CD4-positive, alpha-beta T cell treated with Interleukin-12 subunit alpha and Interleukin-12 subunit beta, for 1 hour (primary cell): ENCODE results near the gene ZNF793.

ENCODE experiments used
- DNase-seq: peaks from one replicate; pipeline ENCODE4 v3.0.0-alpha.2; 2020

The ZNF793 gene

DNA sequence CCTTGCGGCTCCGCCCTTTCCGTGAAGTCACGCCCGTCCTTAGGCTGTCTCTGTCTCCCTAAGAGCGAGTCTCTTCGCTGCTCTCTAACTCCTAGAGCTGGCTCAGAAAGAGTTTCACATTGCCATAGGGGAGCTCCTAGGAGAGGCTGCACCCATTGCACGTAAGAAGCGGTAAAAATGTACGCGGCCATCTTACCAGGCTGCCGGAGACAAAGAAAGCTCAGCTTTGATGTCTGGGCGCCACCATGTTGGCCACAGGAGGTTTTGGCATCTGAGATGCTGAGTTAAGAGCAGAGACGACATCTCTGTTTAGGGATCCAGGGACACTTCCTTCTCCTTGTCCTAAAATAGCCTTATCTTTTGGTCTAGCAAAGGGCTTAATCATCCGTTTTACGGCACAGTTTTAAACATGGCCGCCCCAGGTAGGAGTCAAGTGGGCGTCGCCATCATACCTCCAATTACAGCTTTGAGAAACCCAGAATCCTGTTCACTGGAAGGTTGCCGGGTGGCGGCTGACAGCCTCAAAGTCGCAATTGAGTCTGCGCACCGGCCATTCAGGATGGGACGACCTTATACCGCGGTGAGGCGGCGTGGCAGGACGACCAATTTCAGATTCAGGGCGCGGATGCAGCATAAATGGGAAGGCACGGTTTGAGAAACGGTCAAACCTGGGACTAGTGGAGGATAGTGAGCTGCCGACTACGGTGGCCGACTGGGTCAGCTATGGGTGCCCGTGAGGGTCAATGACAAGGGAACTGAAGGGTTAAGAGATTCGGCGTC, at the start of gene ZNF793:
TSS of gene ZNF793 (plus strand) at position 553 of the 780 bp plus-strand sequence. CDS start 16,501 bp downstream, outside the sequence.
- peak; percentile 88 for DNase-seq

DNA sequence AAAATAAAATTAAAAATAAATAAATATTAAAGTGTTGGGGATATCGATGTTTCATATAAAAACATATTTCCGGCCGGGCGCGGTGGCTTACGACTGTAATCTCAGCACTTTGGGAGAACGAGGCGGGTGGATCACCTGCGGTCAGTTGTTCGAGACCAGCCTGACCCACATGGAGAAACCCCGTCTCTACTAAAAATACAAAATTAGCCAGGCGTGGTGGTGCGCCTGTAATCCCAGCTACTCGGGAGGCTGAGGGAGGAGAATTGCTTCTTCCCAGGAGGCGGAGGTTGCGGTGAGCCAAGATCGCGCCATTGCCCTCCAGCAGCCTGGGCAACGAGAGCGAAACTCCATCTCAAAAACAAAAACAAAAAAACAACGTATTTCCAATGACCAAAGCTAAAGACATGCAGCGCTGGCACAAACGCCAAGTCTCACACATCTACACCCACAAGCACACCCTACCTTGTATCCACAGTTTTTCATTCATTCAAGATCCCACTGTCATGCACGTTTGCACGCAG, 40.4 kb upstream of the ZNF793 start:
- DNase-seq = no peak

DNA sequence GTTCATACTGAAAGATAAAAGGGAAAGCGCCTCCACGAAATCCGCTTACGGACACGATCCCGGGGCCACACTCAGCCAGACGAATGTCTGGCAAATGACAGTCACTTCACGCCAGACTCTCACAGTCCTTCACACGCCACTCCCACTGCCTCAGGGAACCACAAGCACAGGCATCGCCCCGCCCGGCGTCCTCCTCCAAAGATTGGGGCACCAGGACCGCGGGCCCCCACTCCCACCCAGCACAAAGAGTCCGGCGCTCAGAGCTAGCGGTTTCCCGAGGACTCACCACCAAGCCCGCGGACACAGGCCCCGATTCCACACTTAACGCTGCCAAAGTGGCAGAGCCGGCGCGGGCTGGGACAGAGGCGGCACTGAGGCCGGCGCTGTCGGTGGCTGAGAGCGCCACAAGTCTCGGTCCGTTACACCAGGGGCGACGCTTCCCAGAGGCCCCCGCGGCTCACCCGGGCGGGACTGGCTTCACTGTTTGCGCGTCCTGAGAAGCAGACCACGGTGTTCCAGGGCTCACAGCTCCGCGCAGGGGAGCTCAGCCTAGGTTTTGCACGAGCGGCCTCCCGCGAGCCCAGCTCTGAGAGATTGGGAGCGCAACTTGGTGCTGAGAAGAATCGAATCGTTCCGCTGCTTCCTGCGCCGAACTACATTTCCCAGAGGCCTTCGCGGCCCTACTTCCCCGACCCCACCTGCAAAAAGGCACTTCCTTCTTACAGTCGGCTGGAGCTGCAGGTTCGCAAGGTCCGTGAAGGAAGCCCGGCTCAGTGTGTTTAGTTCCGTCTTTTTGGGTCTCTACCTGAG, 39.7 kb upstream of the ZNF793 start, which contains the start of gene ZNF569:
TSS of gene ZNF569 (minus strand) at position 647 of the 810 bp plus-strand sequence. CDS start 22,523 bp downstream, outside the sequence.
- DNase-seq = peak; percentile 93

DNA sequence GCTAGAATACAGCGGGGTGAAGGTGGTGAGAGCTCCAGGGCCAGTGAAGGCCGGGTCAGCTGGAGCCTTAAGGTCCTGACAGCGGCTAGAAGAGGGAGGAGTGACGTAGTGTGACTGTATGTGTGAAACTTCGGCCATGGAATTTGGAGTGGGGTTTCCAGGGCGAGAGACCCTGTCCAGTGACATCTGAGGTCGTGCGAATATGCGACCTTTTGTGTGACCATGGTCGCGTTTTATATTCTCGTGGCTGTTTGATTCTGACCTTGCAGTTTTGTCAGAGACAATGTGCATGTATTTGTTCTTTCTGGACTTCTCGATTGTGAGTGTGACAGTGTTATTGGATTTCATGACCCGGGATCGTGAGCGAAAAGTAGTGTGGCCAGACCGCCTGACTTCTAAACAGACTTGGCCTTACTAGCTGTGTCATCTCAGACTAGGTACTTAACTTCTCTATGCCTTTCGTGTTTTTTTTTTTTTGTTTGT, 39.1 kb upstream of the ZNF793 start:
- DNase-seq = no peak

DNA sequence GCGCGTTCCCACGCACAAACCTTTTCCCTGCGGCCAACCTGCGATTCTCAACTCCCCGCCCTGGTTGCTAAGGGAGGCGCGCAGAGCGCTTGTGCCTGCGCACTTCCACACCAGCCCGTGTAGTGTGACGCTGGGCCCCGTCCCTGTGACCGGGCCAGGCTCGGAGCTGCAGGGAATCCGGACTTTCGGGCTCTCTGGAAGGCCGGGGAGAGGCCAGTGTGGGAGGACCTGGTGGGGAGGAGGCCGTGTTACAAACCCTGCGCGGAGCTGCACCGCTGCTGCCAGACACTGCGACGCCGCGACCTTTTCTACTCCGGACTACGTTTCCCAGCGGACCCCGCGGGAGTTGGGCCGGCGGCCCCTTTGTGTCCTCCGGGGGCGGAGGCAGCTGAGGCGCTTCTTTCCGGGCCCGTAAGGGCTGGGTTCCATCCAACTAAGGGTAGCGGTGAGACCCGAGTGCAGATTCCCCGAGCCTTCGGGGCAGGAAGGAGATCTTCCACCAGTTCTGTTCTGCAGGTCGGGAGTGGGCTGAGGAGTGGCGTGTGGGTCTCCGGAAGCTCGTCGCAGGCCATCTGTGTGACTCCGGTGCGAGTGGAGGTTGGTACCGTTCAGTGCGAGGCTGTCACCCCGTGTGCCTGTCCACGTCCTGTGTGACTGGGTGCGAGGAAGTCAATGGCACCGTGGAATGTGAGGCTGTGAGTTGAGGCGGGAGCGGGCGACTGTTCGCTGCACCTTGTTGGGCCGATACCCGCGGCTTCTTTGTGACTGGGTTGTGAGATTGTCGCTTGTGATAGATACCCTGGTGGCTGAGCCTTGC, 37.6 kb upstream of the ZNF793 start, which contains the start of gene ZNF570:
TSS of gene ZNF570 (plus strand) at position 396 of the 817 bp plus-strand sequence. CDS start 999 bp downstream, outside the sequence.
- peak; percentile 91 for DNase-seq

DNA sequence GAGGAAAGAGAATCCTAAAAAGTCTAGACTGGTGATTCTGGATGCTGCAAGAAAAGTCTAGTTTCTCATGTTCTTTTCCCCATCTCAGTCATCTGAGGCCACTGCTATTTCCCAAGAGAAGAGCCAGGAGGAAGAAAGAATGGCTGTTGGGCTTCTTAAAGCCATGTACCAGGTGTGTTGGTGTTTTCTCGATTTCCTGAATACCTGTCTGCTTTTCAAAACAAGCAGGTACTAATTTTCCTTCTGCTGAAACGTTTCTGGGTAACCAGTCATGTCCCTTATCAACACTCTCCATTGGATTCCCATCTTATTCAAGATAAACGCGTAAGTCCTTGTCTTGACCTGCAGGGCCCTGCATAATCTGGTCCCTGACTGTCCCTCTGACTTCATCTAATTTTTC, 36.5 kb upstream of the ZNF793 start:
- DNase-seq = no peak

DNA sequence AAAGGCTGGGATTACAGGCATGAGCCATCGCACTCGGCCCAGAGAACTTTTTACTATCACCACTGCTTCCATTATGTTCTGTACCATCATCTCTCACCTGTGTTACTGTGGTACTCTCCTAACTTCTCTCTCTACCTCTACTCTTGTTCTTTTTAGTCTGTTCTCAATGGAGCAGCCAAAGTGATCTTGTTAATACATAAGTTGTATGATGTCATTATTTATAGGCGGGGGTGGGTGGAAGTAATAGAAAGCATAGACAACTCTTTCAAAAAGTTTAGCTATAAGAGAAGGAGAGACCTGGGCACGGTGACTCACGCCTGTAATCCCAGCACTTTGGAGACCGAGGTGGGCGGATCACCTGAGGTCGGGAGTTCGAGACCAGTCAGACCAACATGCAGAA, 34.6 kb upstream of the ZNF793 start:
- DNase-seq = no peak

DNA sequence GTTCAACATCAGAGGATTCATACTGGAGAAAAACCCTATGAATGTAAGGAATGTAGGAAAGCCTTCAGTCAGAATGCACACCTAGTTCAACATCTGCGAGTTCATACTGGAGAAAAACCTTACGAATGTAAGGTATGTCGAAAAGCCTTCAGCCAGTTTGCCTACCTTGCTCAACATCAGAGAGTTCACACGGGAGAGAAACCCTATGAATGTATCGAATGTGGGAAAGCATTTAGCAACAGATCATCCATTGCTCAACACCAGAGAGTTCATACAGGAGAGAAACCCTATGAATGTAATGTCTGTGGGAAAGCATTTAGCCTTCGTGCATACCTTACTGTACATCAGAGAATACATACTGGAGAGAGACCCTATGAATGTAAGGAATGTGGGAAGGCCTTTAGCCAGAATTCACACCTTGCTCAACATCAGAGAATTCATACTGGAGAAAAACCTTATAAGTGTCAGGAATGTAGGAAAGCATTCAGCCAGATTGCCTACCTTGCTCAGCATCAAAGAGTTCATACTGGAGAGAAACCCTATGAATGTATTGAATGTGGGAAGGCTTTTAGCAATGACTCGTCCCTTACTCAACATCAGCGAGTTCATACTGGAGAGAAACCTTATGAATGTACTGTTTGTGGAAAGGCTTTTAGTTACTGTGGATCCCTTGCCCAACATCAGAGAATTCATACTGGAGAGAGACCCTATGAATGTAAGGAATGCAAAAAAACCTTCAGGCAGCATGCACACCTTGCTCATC, 22.2 kb upstream of the ZNF793 start:
- no peak for DNase-seq

DNA sequence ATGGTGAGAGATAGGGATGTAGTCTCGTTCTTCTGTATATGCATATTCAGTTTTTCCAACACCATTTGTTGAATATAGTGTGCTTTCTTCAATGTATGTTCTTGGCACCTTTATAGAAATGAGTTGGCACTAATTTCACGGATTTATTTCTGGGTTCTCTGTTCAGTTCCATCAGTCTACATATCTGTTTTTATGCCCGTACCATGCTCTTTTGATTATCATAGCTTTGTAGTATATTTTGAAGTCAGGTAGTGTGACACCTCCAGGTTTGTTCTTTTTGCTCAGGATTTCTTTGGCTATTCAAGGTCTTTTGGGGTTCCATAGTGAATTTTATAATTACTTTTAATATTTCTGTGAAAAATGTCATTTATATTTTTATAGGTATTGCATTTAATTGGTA, 14.5 kb upstream of the ZNF793 start:
- DNase-seq = no peak

DNA sequence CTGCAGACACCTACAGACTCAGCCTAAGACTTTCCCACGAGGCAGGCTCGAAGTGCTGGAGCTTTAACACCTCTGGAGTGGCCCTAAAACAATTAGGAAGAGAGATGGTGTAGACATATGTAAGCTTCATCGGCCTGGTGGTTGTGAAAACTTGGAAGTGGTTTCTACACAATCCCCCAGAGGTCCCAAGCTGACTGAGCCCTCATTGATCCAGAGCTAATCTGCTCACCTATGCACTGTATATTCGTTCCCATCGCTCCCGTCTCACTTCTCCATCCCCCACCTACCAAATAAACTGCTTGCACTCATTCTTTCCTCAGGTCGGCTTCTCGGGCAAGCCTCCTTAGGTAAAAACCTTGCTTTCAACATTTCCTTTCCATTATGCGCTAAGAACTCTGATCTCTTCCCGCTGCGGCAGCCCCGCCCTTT, 767 bp upstream of the ZNF793 start:
- DNase-seq = no peak

DNA sequence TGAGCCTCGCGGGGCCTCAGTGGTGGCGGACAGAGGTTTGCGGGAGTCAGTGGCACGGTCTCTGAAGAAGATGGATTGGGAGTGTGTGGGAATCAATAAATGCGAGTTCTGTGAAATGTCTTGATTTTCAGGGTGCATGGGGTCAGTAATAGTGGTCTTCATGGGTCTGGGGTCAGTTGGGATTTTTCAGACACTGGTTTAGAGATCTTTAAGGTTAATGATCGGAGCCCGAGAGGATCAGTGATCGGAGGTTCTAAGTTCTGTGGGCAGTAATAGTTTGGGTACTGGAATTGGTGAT, 377 bp downstream of the ZNF793 start:
- DNase-seq = no peak

DNA sequence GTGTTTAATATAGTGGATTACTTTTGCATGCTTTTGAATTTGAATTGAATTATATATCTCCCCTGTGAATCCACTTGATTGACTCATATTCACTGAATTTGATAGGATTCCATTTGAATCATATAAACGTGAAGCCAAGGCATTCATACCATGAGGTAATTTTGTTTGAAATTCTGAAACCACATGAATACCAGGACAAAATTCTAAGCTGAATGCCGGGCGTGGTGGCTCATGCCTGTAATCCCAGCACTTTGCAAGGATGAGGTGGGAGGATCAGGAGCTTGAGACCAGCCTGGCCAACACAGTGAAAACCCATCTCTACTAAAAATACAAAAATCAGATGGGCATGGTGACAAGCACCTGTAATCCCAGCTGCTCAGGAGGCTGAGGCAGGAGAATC, 4.4 kb downstream of the ZNF793 start:
- no peak for DNase-seq

DNA sequence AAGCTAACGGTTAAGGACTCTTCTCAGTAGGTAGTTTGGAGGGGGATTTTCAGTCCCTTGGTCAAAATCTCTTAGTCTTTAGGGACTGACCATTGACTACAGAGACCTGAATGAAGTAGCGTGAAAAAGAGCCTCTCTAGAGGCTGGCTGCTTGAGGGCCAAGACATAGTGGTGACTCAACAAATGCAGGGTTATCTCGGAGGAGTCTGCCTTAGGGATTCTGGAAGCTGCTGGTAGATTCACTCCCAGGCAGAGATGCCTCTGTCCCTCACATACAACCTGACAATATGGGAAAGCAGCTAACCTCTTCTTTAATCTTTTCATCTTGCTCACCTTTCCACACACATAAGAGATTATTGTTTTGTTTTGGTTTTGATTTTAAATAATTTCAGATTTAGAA, 5.1 kb downstream of the ZNF793 start:
- no peak for DNase-seq

DNA sequence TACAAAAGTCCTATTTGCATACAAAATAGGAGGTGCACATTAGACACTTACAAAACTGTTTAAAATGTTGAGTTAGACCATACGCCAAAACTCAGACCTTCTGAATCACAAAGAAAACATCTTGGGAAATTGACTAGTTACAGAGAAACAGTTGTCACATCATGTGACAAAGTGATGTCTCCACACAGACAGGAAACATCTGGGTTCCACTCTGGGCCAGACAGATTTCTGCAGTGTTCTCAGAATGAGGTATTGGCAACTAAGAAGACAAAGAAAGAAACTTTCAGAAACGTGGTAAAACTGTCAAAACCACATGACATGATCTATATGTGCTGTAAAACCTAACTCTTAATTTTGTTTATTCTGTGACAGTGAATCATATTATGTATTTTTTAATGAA, 6.7 kb downstream of the ZNF793 start:
- no peak for DNase-seq

DNA sequence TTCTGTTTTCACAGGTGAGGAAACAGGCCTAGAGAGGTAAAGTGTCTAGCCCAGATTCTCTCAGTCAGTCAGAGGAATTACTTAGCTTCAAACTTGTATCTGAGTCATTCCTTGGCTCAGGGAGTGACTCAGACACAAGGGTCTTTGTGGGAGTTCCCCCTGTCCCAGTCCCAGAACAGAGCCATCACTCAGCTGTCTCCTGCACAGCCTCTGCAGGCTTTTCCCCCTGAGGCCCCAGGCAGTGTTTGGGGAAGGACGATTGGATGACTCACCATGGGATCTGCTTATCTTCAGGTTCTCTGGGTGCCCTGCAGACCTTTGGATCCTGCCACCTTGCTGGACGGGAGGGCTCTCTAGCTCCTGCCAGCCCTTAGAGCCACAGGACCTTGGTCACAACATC, 13.2 kb downstream of the ZNF793 start:
- no peak for DNase-seq

DNA sequence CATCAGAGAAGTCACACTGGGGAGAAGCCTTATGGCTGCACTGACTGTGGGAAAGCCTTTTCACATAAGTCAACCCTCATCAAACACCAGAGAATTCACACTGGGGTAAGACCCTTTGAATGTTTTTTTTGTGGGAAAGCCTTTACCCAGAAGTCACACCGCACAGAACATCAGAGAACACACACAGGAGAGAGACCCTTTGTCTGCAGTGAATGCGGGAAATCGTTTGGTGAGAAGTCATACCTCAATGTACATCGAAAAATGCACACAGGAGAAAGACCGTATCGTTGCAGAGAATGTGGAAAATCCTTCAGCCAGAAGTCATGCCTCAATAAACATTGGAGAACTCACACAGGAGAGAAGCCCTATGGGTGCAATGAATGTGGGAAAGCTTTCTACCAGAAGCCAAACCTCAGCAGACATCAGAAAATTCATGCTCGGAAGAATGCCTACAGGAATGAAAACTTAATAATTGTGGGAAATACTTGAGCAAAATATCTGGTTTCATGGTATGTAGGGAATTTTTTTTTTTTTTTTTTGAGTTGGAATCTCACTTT, 30.7 kb downstream of the ZNF793 start:
- no peak for DNase-seq

DNA sequence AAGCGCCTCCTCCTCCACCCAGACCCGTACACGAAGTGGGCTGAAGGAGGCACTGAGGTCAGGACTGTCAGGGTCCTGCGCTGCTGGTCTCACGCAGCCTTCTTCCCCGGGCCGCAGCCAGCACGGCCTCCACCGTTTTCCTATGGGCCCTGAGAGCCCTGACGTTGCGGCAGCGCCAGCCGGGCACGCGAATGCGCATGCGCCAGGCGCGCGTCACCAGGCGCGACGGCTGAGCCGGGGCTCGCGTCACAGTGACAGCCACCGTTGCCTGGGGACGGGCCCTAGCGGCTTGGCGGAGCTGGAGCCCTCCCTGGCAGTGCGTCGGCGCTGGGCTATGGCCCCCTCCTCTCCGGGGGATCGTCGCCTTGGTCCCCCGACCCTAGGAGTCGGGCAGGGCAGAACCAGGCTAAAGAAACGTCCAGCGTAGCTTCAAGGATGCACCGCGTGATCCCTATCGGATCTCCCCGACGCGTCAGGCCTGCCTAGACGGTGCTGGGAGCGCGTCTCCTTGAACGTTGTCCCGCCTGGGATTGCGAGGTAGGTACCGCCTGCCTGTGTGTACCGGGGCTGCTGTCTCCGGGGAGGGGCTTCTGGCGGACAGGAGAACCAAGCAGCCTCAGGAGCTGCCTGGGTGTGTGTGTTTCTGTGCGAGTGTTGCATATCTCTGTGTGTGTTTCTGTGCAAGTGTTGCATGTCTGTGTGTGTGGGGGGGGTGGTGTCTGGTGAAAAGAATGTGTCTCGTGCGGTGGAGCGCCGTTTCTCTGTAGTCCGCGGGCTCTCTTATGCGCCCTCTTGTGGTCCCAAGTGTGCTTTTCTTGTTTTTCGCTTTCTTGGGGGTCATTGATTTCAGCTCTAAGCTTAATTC, 44.6 kb downstream of the ZNF793 start:
- peak; percentile 67 for DNase-seq

DNA sequence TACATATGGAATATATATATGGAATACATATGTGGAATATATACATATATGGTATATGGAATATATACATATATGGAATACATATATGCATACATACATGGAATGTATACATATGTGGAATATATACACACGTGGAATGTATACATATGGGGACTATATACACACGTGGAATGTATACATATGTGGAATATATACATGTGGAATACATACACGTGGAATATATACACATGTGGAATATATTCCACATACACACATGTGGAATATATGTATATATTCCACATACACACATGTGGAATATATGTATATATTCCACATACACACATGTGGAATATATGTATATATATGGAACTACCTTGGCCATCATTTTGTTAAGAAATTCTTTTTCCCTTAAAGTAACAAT, 56.8 kb downstream of the ZNF793 start:
- DNase-seq = no peak

DNA sequence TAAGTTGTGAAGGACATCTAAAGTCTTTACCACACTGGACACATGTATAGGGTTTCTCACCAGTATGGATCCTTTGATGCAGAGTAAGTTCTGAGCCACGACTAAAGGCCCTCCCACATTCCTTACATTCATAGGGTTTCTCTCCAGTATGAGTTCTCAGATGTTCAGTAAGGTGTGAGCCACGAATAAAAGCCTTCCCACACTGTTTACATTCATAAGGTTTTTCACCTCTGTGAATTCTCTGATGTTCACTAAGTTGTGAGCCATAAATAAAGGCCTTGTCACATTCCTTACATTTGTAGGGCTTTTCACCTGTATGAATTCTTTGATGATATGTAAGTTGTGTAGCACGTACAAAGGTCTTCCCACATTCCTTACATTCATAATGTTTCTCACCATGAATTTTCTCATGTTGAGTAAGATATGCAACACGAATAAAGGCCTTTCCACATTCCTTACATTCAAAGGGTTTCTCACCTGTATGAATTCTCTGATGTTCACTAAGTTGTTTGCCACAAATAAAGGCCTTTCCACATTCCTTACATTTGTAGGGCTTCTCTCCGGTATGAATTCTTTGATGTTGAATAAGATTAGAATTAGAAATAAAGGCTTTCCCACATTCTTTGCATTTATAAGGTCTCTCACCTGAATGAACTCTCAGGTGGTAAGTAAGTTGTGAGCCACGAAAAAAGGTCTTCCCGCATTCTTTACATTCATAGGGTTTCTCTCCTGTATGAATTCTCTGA, 58.1 kb downstream of the ZNF793 start:
- DNase-seq = no peak

DNA sequence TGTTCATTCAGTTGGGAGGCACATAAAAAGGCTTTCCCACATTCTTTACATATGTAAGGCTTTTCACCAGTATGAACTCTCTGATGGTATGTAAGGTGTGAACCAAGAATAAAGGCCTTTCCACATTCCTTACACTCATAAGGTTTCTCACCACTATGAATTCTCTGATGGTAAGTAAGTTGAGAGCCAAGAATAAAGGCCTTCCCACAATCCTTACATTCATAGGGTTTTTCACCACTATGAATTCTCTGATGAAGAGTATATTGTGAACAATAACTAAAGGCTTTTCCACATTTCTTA, 58.6 kb downstream of the ZNF793 start:
- no peak for DNase-seq
